GM12878 (cell line): ENCODE results near the gene TMPRSS13.

Experiments
- ATF2 ChIP-seq: IDR thresholded peaks from 2 replicates; pipeline ENCODE4 v1.6.1; 2012; ENCODE audit warnings: low read length, inconsistent platforms
- ATF3 ChIP-seq: IDR thresholded peaks from 2 replicates; pipeline ENCODE4 v1.6.1; 2011; ENCODE audit warnings: low read depth, mild to moderate bottlenecking, low read length, moderate library complexity, borderline replicate concordance; ENCODE audit errors: extremely low read depth
- CBFB ChIP-seq: IDR thresholded peaks from 2 replicates; pipeline ENCODE4 v1.6.1; 2016; ENCODE audit warnings: antibody characterized with exemption, low read depth
- CREB1 ChIP-seq: IDR thresholded peaks from 2 replicates; pipeline ENCODE4 v1.6.1; 2012; ENCODE audit warnings: low read depth, mild to moderate bottlenecking, inconsistent platforms
- CTCF ChIP-seq, 3 experiments: IDR thresholded peaks in 2 of 3; conservative IDR thresholded peaks in 1 of 3; 2 replicates each; pipeline ENCODE4 v1.5.1; 2011; ENCODE audit warnings: low read depth in 3 of 3, low read length in 3 of 3, mild to moderate bottlenecking in 3 of 3, control low read depth in 2 of 3, moderate library complexity in 2 of 3, inconsistent platforms in 1 of 3, mixed read lengths in 1 of 3; ENCODE audit not compliant: control insufficient read depth in 2 of 3, insufficient read depth in 1 of 3; ENCODE audit errors: extremely low read depth in 1 of 3
- IRF3 ChIP-seq: fragments of 450-650 bp; IDR thresholded peaks from 2 replicates; pipeline ENCODE4 v1.6.1; 2014; ENCODE audit warnings: mild to moderate bottlenecking
- JUNB ChIP-seq: IDR thresholded peaks from 2 replicates; pipeline ENCODE4 v1.6.1; 2016; ENCODE audit warnings: antibody characterized with exemption, mild to moderate bottlenecking
- MYC ChIP-seq: IDR thresholded peaks from 2 replicates; pipeline ENCODE4 v1.6.1; 2011; ENCODE audit warnings: mild to moderate bottlenecking, low read length, moderate library complexity, inconsistent platforms; ENCODE audit not compliant: insufficient read depth, insufficient replicate concordance, insufficient read length, severe bottlenecking
- NFXL1 ChIP-seq: fragments of 450-650 bp; IDR thresholded peaks from 2 replicates; pipeline ENCODE4 v1.6.1; 2017; ENCODE audit warnings: antibody characterized with exemption, mild to moderate bottlenecking, borderline replicate concordance
- PKNOX1 ChIP-seq: fragments of 450-650 bp; IDR thresholded peaks from 2 replicates; pipeline ENCODE4 v1.6.1; 2016; ENCODE audit warnings: mild to moderate bottlenecking
- POLR2AphosphoS2 ChIP-seq: IDR thresholded peaks from 2 replicates; pipeline ENCODE4 v1.6.1; 2011; ENCODE audit warnings: low read depth, mild to moderate bottlenecking, low read length, improper control_type of control experiment, moderate library complexity
- TCF12 ChIP-seq: IDR thresholded peaks from 2 replicates; pipeline ENCODE4 v1.6.1; 2011; ENCODE audit warnings: low read depth, mild to moderate bottlenecking, low read length
- USF2 ChIP-seq: IDR thresholded peaks from 2 replicates; pipeline ENCODE4 v1.6.1; 2011; ENCODE audit warnings: low read depth, low read length, improper control_type of control experiment, borderline replicate concordance

GRCh38 chr11:117898059-117898458 lies 31.1 kb downstream of the TMPRSS13 start:
- TF ChIP-seq IRF3, result no peak
- no peak for TF ChIP-seq PKNOX1
- TF ChIP-seq NFXL1, result no peak
- no peak for TF ChIP-seq ATF3
- no peak for TF ChIP-seq JUNB
- TF ChIP-seq CREB1, result no peak
- no peak for TF ChIP-seq TCF12
- no peak for TF ChIP-seq POLR2AphosphoS2
- no peak for TF ChIP-seq ATF2
- no peak for TF ChIP-seq CTCF (IDR thresholded peaks at IDR 0.05 in 2 of 3, conservative IDR thresholded peaks at IDR 0.05 in 1 of 3; ENCODE audit: control insufficient read depth in 2 of 3, extremely low read depth in 1 of 3, insufficient read depth in 1 of 3, low read depth in 3 of 3, low read length in 3 of 3)
- TF ChIP-seq USF2, result no peak
- TF ChIP-seq MYC, result no peak
- TF ChIP-seq CBFB, result no peak
